HepG2 (cell line): ENCODE results near the gene PGGT1B. TPM values are rescaled to one million over a fixed set of nuclear protein-coding genes. Genes with fewer than 3 reads are reported as not detected.
A peak's percentile ranks its signal among the peaks of the same experiment; 100 is the strongest.

ENCODE experiments used
- ATF7 ChIP-seq, 2 experiments: fragments of 450-650 bp in 1 of 2; sonication (generic) in 1 of 2; formaldehyde crosslinking in 1 of 2; IDR thresholded peaks; 2 replicates each; pipeline versions ENCODE4 v1.4.0 to v1.6.1; 2016 to 2020; ENCODE audit warnings: antibody characterized with exemption in 1 of 2, mild to moderate bottlenecking in 1 of 2, missing genetic modification reagents in 1 of 2
- CENPX ChIP-seq: sonication (generic); formaldehyde crosslinking; IDR thresholded peaks from 2 replicates; pipeline ENCODE4 v1.9.0; 2021; ENCODE audit warnings: mild to moderate bottlenecking, missing genetic modification reagents, moderate library complexity
- E2F1 ChIP-seq: sonication (generic); formaldehyde crosslinking; IDR thresholded peaks from 2 replicates; pipeline ENCODE4 v1.5.0; 2020; ENCODE audit warnings: missing genetic modification reagents
- ELF4 ChIP-seq: sonication (generic); formaldehyde crosslinking; IDR thresholded peaks from 2 replicates; pipeline ENCODE4 v1.5.0; 2020; ENCODE audit warnings: missing genetic modification reagents, mild to moderate bottlenecking, moderate library complexity, borderline replicate concordance
- ETV5 ChIP-seq: IDR thresholded peaks from 2 replicates; pipeline ENCODE4 v1.6.1; 2018; ENCODE audit warnings: missing biosample characterization, missing genetic modification reagents, inconsistent platforms, borderline replicate concordance
- KDM5A ChIP-seq: fragments of 200-600 bp; sonication (generic); IDR thresholded peaks from 2 replicates; pipeline ENCODE4 v1.7.0; 2018; ENCODE audit warnings: antibody characterized with exemption, mild to moderate bottlenecking, low read length, borderline replicate concordance
- MLLT10 ChIP-seq: sonication (generic); formaldehyde crosslinking; IDR thresholded peaks from 2 replicates; pipeline ENCODE4 v1.4.0; 2020; ENCODE audit warnings: missing genetic modification reagents
- SOX6 ChIP-seq, 2 experiments: fragments of 450-650 bp in 1 of 2; sonication (generic) in 1 of 2; formaldehyde crosslinking in 1 of 2; IDR thresholded peaks; 2 replicates each; pipeline versions ENCODE4 v1.4.0 to v1.6.1; 2017 to 2020; ENCODE audit warnings: antibody characterized with exemption in 1 of 2, mild to moderate bottlenecking in 1 of 2, missing genetic modification reagents in 1 of 2
- TAF1 ChIP-seq: sonication (generic); formaldehyde crosslinking; IDR thresholded peaks from 2 replicates; pipeline ENCODE4 v1.4.0; 2020; ENCODE audit warnings: missing genetic modification reagents
- ZBTB49 ChIP-seq: sonication (generic); formaldehyde crosslinking; IDR thresholded peaks from 2 replicates; pipeline ENCODE4 v1.4.0; 2020; ENCODE audit warnings: missing genetic modification reagents, borderline replicate concordance
- ZFP36 ChIP-seq: fragments of 150-350 bp; IDR thresholded peaks from 2 replicates; pipeline ENCODE4 v1.6.1; 2018; ENCODE audit warnings: borderline replicate concordance, low read length, low read depth; ENCODE audit not compliant: partially characterized antibody
- ZFP91 ChIP-seq: sonication (generic); formaldehyde crosslinking; IDR thresholded peaks from 2 replicates; pipeline ENCODE4 v1.9.0; 2022; ENCODE audit warnings: missing genetic modification reagents, mild to moderate bottlenecking, borderline replicate concordance
- ZNF143 ChIP-seq: sonication (generic); formaldehyde crosslinking; IDR thresholded peaks from 2 replicates; pipeline ENCODE4 v1.4.0; 2020; ENCODE audit warnings: missing genetic modification reagents
- ZNF331 ChIP-seq: sonication (generic); formaldehyde crosslinking; IDR thresholded peaks from 2 replicates; pipeline ENCODE4 v1.4.0; 2020; ENCODE audit warnings: missing genetic modification reagents
- ZNF597 ChIP-seq: sonication (generic); formaldehyde crosslinking; IDR thresholded peaks from 2 replicates; pipeline ENCODE4 v1.5.0; 2020; ENCODE audit warnings: missing genetic modification reagents
- ZNF607 ChIP-seq: sonication (generic); formaldehyde crosslinking; IDR thresholded peaks from 2 replicates; pipeline ENCODE4 v1.5.1; 2020; ENCODE audit warnings: missing genetic modification reagents, mild to moderate bottlenecking, borderline replicate concordance
- ZNF691 ChIP-seq: sonication (generic); formaldehyde crosslinking; IDR thresholded peaks from 2 replicates; pipeline ENCODE4 v1.4.0; 2020; ENCODE audit warnings: missing genetic modification reagents, low read depth, mild to moderate bottlenecking, borderline replicate concordance
- ZNF879 ChIP-seq: sonication (generic); formaldehyde crosslinking; IDR thresholded peaks from 2 replicates; pipeline ENCODE4 v1.8.1; 2023; ENCODE audit warnings: missing genetic modification reagents
- polyA plus RNA-seq, 8 experiments: library from polyadenylated mRNA; depleted of rRNA in 3 of 8; stranded (reverse) in 7 of 8; unstranded in 1 of 8; fragments of >200 nt; fragmentation: Illumina TruSeq in 4 of 8; extraction: Trizol in 4 of 8; gene quantifications; 2 replicates each; pipeline versions ENCODE4 v1.2.1 to v1.2.3, GENCODE V29; 2011 to 2016; ENCODE audit warnings: low read depth in 4 of 8, missing spikeins in 1 of 8, mixed read lengths in 1 of 8; ENCODE audit not compliant: insufficient read depth in 1 of 8
- total RNA-seq, 5 experiments: library from RNA; depleted of rRNA; stranded (reverse); fragments of >200 nt; fragmentation: Illumina TruSeq; extraction: Trizol; gene quantifications; 2 replicates each; pipeline ENCODE4 v1.2.3, GENCODE V29; 2016; ENCODE audit warnings: low read depth in 1 of 5

Gene PGGT1B
- total and polyA plus RNA-seq, 2 of the 13 experiments (the other 11 are each of a cell fraction or from before 2014, with no cell fraction given), result 2.4 to 42.7 TPM

DNA sequence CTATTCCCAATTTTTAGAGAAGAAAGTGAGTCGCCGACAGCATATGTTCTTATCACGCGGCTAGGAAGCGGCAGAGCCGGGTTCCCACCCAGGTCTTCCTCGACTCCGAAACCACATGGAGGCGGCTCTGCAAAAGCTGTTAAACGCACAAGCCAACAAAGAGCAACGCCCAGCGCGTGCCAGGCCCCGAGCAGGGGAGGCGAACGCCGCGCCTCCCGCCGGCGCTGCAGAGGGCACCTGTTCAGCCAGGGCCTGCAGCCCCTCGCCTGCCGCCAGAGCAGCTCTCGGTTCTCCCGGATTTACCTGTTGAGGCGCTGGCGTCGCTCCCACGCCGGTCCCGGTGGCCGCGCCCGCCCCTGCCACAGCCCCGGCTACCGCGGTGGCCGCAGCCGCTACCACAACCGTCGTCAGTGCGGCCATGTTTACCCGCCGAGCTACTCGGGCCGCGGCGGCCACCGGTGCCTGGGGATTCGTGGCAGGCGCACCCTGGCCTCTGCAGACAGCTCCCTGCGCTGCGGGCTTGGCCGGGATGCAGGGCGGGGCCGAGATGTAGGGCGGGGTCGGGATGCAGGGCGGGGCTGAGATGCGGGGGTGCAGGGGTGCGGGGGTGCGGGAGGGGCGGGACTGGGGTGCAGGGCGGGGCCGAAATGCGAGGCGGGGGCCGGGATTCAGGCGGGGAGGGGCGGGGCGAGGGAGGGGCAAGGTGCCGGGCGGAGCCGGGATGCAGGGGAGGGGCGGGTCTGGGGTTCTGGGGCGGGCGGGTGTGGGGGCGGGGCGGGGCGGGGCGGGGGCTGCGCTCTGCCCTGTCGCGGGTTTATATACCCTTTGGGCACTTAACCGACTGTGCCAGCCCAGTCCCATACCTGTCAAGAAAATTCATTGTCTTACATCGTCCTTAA, 33.7 kb upstream of the PGGT1B start, which contains the start of gene CCDC112 (continued):
- TF ChIP-seq ETV5 (CRISPR knock-in tag) (no peak), ZNF879 (CRISPR knock-in tag) (0 out of 2 replicates have a peak, but pooled peaks have one; percentile 51), CENPX (CRISPR knock-in tag) (no peak), TAF1 (CRISPR knock-in tag) (peak; percentile 80), ZNF331 (CRISPR knock-in tag) (0 out of 2 replicates have a peak, but pooled peaks have one; percentile 28), ZBTB49 (CRISPR knock-in tag) (no peak), E2F1 (CRISPR knock-in tag) (no peak; the same call in 1 of the 2 replicates), ATF7 (IDR thresholded peaks at IDR 0.05) (no peak), ATF7 (CRISPR knock-in tag; IDR thresholded peaks at IDR 0.05) (no peak), ZNF607 (peak; percentile 39; the same call in 1 of the 2 replicates), ZNF691 (CRISPR knock-in tag) (no peak), ZFP91 (CRISPR knock-in tag) (peak; percentile 85), ZNF597 (CRISPR knock-in tag) (no peak), ZNF143 (CRISPR knock-in tag) (no peak), MLLT10 (no peak), SOX6 (IDR thresholded peaks at IDR 0.05) (no peak), SOX6 (CRISPR knock-in tag; IDR thresholded peaks at IDR 0.05) (no peak), ZFP36 (no peak), KDM5A (no peak), ELF4 (no peak)
